ENCODE results near the gene PLA2G5. TPM values are rescaled to one million over a fixed set of nuclear protein-coding genes. Genes with fewer than 3 reads are reported as not detected.
"Not testable (repeated sequence)": the region's sequence is repeated elsewhere in the genome, so short reads cannot be mapped to it uniquely, and the experiment has no call there.

PLA2G5 gene
- total and polyA plus RNA-seq, 2 of the 8 experiments (the other 6 are each of a cell fraction or from before 2014, with no cell fraction given), result 0.05 TPM; not detected in 1

- not testable (repeated sequence) for H3K14ac ChIP-seq (ENCODE audit: insufficient read length); H3K9ac ChIP-seq (replicated peaks in 1 of 4; ENCODE audit: extremely low read depth in 1 of 4, low read depth in 3 of 4, low read length in 3 of 4); H2BK5ac ChIP-seq (ENCODE audit: low read depth, low read length); H3K4me2 ChIP-seq (ENCODE audit: insufficient read depth in 1 of 2, low read depth in 2 of 2, low read length in 2 of 2); H2BK12ac ChIP-seq (ENCODE audit: low read depth, low read length); H3K18ac ChIP-seq (ENCODE audit: extremely low read depth, low read length); H3K23ac ChIP-seq (ENCODE audit: insufficient read length); H3K79me2 ChIP-seq (ENCODE audit: control insufficient read depth in 1 of 2, insufficient read depth in 2 of 2, low read length in 2 of 2); H3K4me3 ChIP-seq (ENCODE audit: extremely low read depth in 1 of 4, insufficient read depth in 2 of 4, low read depth in 3 of 4, low read length in 4 of 4); H3K4ac ChIP-seq (replicated peaks; ENCODE audit: insufficient read length, low read depth, low read length); H3K4me1 ChIP-seq (replicated peaks in 1 of 4; ENCODE audit: control insufficient read depth in 3 of 4, insufficient read depth in 4 of 4, low read length in 3 of 4); H2BK20ac ChIP-seq (ENCODE audit: low read length); H3K23me2 ChIP-seq (ENCODE audit: low read depth, low read length); H4K20me1 ChIP-seq (replicated peaks in 1 of 2; ENCODE audit: control insufficient read depth in 1 of 2, insufficient read depth in 2 of 2, low read length in 2 of 2); H2AK5ac ChIP-seq (ENCODE audit: low read depth, low read length); H3K27me3 ChIP-seq (replicated peaks in 1 of 4; ENCODE audit: control insufficient read depth in 3 of 4, extremely low read depth in 1 of 4, insufficient read depth in 3 of 4, low read length in 3 of 4); H4K91ac ChIP-seq (replicated peaks; ENCODE audit: insufficient read length, low read length); H3K79me1 ChIP-seq (ENCODE audit: low read depth, low read length); H4K8ac ChIP-seq (ENCODE audit: extremely low read depth, insufficient read depth, low read length); H3K27ac ChIP-seq (ENCODE audit: low read depth, low read length); H2BK120ac ChIP-seq (replicated peaks; ENCODE audit: low read depth, low read length); H3K36me3 ChIP-seq (ENCODE audit: control insufficient read depth in 2 of 4, insufficient read depth in 4 of 4, low read length in 3 of 4); H2AFZ ChIP-seq (ENCODE audit: low read length); H4K5ac ChIP-seq (ENCODE audit: insufficient read length, low read depth, low read length); H3K56ac ChIP-seq (replicated peaks; ENCODE audit: insufficient read length, low read depth, low read length); FAIRE-seq; H2BK15ac ChIP-seq (ENCODE audit: low read length)
- peak in 1 of 2 experiments; percentile 4 for DNase-seq (ENCODE audit: low read depth in 1 of 2, low spot score in 2 of 2)
- H3K9me3 ChIP-seq (ENCODE audit: insufficient read depth in 2 of 2, low read depth in 1 of 2, low read length in 1 of 2), result peaks cover 17 to 37% of the 10 kb centered on the region in 2 experiments
- CTCF ChIA-PET (ENCODE audit: partially characterized antibody), result interaction anchor here (1.1 kb wide), 1 partner anchor 313 kb away, joined by 4 read pairs; no protein-coding TSS in a partner anchor
- WGBS, 2 experiments (ENCODE audit: extremely low coverage in 1 of 2, insufficient coverage in 1 of 2, insufficient read length in 1 of 2, insufficient replicate concordance in 2 of 2, low coverage in 1 of 2, low lambda C conversion rate in 2 of 2, missing lambda C conversion rate in 1 of 2), result 93% methylated on average over 1 of the region's 1 CpG; no CpG with 5 or more reads in 1 of the 2 experiments
- POLR2A ChIA-PET (ENCODE audit: partially characterized antibody), result interaction anchor here (0.7 kb wide), 1 partner anchor 34 kb away, joined by 3 read pairs; no protein-coding TSS in a partner anchor
These were observed 20.8 kb upstream of the PLA2G5 start for GRCh38 chr1:20049056-20049798.
